DLD1 (cell line): ENCODE measurements around the gene PLEKHM1.
"Not testable (repeated sequence)": the region's sequence is repeated elsewhere in the genome, so short reads cannot be mapped to it uniquely, and the experiment has no call there.

Experiments
- in situ Hi-C: cut with HindIII; loops from 2 replicates; pipeline ENCODE4 v1.10.0; 2017; ENCODE audit warnings: low sequenced_read_pairs

PLEKHM1 gene

GRCh38 chr17:45461524-45462327 lies 28.8 kb downstream of the PLEKHM1 start:
- in situ Hi-C loops, result not testable (repeated sequence)

- in situ Hi-C loops, result not testable (repeated sequence)
Observed at GRCh38 chr17:45460422-45460821, 30.1 kb downstream of the PLEKHM1 start.

- in situ Hi-C loops, result not testable (repeated sequence)
Observed at GRCh38 chr17:45454341-45454740, 36.2 kb downstream of the PLEKHM1 start.

- in situ Hi-C loops, result not testable (repeated sequence)
Observed at GRCh38 chr17:45453731-45454130, 36.8 kb downstream of the PLEKHM1 start.

- in situ Hi-C loops, result not testable (repeated sequence)
Observed at GRCh38 chr17:45453225-45453534, 37.3 kb downstream of the PLEKHM1 start.

GRCh38 chr17:45452329-45453224 lies 37.9 kb downstream of the PLEKHM1 start:
- in situ Hi-C loops, result not testable (repeated sequence)

- in situ Hi-C loops, result not testable (repeated sequence)
Observed at GRCh38 chr17:45451660-45452059, 38.9 kb downstream of the PLEKHM1 start.

GRCh38 chr17:45451131-45451530 lies 39.4 kb downstream of the PLEKHM1 start:
- in situ Hi-C loops, result no loop called here

- in situ Hi-C loops, result not testable (repeated sequence)
Observed at GRCh38 chr17:45449708-45450329, 40.7 kb downstream of the PLEKHM1 start.

GRCh38 chr17:45449260-45449659 lies 41.3 kb downstream of the PLEKHM1 start:
- in situ Hi-C loops, result not testable (repeated sequence)

- in situ Hi-C loops, result not testable (repeated sequence)
Observed at GRCh38 chr17:45448483-45448882, 42.0 kb downstream of the PLEKHM1 start.

GRCh38 chr17:45448066-45448465 lies 42.5 kb downstream of the PLEKHM1 start:
- in situ Hi-C loops, result not testable (repeated sequence)

- in situ Hi-C loops, result not testable (repeated sequence)
Observed at GRCh38 chr17:45447650-45448049, 42.9 kb downstream of the PLEKHM1 start.

GRCh38 chr17:45446872-45447625 lies 43.5 kb downstream of the PLEKHM1 start:
- in situ Hi-C loops, result not testable (repeated sequence)

- in situ Hi-C loops, result not testable (repeated sequence)
Observed at GRCh38 chr17:45445901-45446743, 44.4 kb downstream of the PLEKHM1 start.

GRCh38 chr17:45444856-45445820 lies 45.4 kb downstream of the PLEKHM1 start:
- in situ Hi-C loops, result not testable (repeated sequence)

- in situ Hi-C loops, result not testable (repeated sequence)
Observed at GRCh38 chr17:45444301-45444700, 46.2 kb downstream of the PLEKHM1 start.

- in situ Hi-C loops, result not testable (repeated sequence)
Observed at GRCh38 chr17:45443371-45444260, 46.9 kb downstream of the PLEKHM1 start.
